ENCODE measurements around the gene RBMX. TPM values are rescaled to one million over a fixed set of nuclear protein-coding genes. Genes with fewer than 3 reads are reported as not detected.
"Not testable (repeated sequence)": the region's sequence is repeated elsewhere in the genome, so short reads cannot be mapped to it uniquely, and the experiment has no call there.

The RBMX gene
- 100 to 1,000 TPM; 382 to 393 TPM for total RNA-seq

GRCh38 chrX:136880452-136881013 lies at the start of gene RBMX:
Gene RBMX (minus strand): TSS chrX:136880725. CDS start chrX:136879427, 1,298 bp downstream.
- H3K36me3 Mint-ChIP-seq, result peaks cover 40% of the 10 kb centered on the region
- DNase-seq, result peak; percentile 80
- H3K4me1 Mint-ChIP-seq, result peaks cover 12% of the 10 kb centered on the region
- H3K27me3 Mint-ChIP-seq, result no peaks in the 10 kb centered on the region
- H3K9me3 Mint-ChIP-seq, result no peaks in the 10 kb centered on the region
- peak within 1 kb of the TSS; percentile 91 for H3K4me3 Mint-ChIP-seq
- H3K27ac Mint-ChIP-seq, result peak within 1 kb of the TSS; percentile 99

DNA sequence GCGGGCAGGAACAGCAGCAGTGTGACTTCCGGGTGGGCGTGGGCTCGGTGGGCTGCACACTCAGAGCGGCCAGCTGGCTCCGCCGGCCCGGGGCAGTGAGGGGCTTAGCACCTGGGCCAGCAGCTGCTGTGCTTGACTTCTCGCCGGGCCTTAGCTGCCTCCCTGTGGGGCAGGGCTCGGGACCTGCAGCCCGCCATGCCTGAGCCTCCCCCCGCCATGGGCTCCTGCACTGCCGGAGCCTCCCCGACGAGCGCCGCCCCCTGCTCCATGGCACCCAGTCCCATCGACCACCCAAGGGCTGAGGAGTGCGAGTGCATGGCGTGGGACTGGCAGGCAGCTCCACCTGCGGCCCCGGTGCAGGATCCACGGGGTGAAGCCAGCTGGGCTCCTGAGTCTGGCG lies 40.9 kb upstream of the RBMX start:
- H3K27ac Mint-ChIP-seq, H3K4me1 Mint-ChIP-seq, H3K4me3 Mint-ChIP-seq, H3K9me3 Mint-ChIP-seq, DNase-seq, H3K36me3 Mint-ChIP-seq, H3K27me3 Mint-ChIP-seq: not testable (repeated sequence)

- Mint-ChIP-seq H3K27ac (no peak overlapping the region), H3K4me3 (no peak overlapping the region), H3K27me3 (no peaks in the 10 kb centered on the region), H3K36me3 (peaks cover 4% of the 10 kb centered on the region), H3K9me3 (no peaks in the 10 kb centered on the region), H3K4me1 (peaks cover 1% of the 10 kb centered on the region)
- DNase-seq, result no peak
Measured at GRCh38 chrX:136920001-136920400, 39.5 kb upstream of the RBMX start.

DNA sequence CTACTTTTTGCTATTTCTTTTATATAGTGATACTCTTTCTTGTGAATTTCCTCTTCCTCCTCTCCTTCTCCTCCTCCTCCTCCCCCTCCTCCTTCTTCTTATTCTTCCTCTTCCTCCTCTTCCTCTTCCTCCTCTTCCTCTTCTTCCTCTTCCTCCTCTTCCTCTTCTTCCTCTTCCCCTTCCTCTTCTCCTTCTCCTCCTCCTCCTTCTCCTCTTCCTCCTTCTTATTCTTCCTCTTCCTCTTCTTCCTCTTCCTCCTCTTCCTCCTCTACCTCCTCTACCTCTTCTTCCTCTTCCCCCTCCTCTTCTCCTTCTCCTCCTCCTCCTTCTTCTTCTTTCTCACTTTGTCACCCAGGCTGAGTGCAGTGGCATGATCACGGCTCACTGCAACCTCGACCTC lies 36.3 kb upstream of the RBMX start:
- Mint-ChIP-seq H3K4me3 (no peak overlapping the region), H3K36me3 (no peaks in the 10 kb centered on the region), H3K4me1 (no peaks in the 10 kb centered on the region), H3K27ac (no peak overlapping the region), H3K27me3 (no peaks in the 10 kb centered on the region), H3K9me3 (no peaks in the 10 kb centered on the region)
- no peak for DNase-seq

DNA sequence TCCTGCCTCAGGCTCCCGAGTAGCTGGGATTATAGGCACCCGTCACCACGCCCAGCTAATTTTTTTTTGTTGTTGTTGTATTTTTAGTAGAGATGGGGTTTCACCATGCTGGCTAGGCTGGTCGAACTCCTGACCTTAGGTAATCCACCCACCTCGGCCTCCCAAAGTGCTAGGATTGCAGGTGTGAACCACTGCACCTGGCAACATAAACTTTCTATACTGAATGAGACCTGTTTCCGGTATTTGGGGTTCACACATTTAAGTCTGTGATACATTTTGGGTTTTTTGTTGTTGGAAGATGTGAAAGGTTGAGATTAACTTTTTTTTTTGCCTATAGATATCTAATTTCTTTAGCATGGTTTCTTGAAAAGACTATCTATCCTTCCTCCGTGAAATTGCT lies 31.1 kb upstream of the RBMX start:
- H3K27me3 Mint-ChIP-seq, H3K4me3 Mint-ChIP-seq, DNase-seq, H3K9me3 Mint-ChIP-seq, H3K4me1 Mint-ChIP-seq, H3K36me3 Mint-ChIP-seq: not testable (repeated sequence)
- peak overlapping the region; percentile 34 for H3K27ac Mint-ChIP-seq

GRCh38 chrX:136911253-136911652 lies 30.7 kb upstream of the RBMX start:
- H3K4me3 Mint-ChIP-seq, result no peak overlapping the region
- peaks cover 7% of the 10 kb centered on the region for H3K4me1 Mint-ChIP-seq
- no peak for DNase-seq
- no peaks in the 10 kb centered on the region for H3K27me3 Mint-ChIP-seq
- H3K27ac Mint-ChIP-seq, result peak overlapping the region; percentile 34
- H3K9me3 Mint-ChIP-seq, result no peaks in the 10 kb centered on the region
- H3K36me3 Mint-ChIP-seq, result no peaks in the 10 kb centered on the region

DNA sequence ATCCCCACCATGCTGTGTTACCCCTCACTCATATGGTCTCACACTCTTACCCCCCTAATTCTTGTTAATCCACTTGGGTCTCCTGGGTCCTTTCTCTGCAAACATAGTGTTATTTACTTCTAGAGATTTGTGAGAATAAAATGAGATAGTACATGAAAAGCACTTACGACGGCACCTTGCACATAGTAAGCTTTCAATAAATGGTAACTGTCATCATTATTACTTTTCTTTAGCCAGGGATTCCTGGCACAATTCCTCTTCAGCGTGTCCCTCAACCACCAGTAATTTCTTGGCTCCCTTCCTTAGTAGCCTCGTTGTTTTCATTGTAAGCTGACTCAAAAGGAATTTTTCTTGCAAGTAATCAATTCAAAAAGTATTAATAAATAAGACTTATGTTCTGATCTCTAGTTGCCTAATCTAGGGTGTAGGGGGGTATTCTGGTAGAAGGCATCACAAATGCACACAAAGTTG lies 30.1 kb upstream of the RBMX start:
- Mint-ChIP-seq H3K9me3 (no peaks in the 10 kb centered on the region), H3K27ac (peak overlapping the region; percentile 85), H3K4me3 (peak overlapping the region; percentile 94), H3K36me3 (no peaks in the 10 kb centered on the region), H3K4me1 (peaks cover 7% of the 10 kb centered on the region), H3K27me3 (no peaks in the 10 kb centered on the region)
- no peak for DNase-seq

- Mint-ChIP-seq H3K36me3 (no peaks in the 10 kb centered on the region), H3K4me1 (peaks cover 7% of the 10 kb centered on the region), H3K27me3 (no peaks in the 10 kb centered on the region), H3K27ac (peak overlapping the region; percentile 85), H3K9me3 (no peaks in the 10 kb centered on the region), H3K4me3 (peak overlapping the region; percentile 94)
- peak; percentile 52 for DNase-seq
Measured at GRCh38 chrX:136909706-136910564, 29.4 kb upstream of the RBMX start.

- Mint-ChIP-seq H3K27me3 (no peaks in the 10 kb centered on the region), H3K4me1 (peaks cover 7% of the 10 kb centered on the region), H3K36me3 (no peaks in the 10 kb centered on the region), H3K9me3 (no peaks in the 10 kb centered on the region), H3K4me3 (peak overlapping the region; percentile 94), H3K27ac (peak overlapping the region; percentile 85)
- DNase-seq, result peak; percentile 75
Measured at GRCh38 chrX:136909119-136909705, 28.7 kb upstream of the RBMX start.

GRCh38 chrX:136907621-136908020 lies 27.1 kb upstream of the RBMX start:
- no peak for DNase-seq
- H3K27ac Mint-ChIP-seq, result no peak overlapping the region
- H3K36me3 Mint-ChIP-seq, result no peaks in the 10 kb centered on the region
- H3K27me3 Mint-ChIP-seq, result no peaks in the 10 kb centered on the region
- H3K9me3 Mint-ChIP-seq, result no peaks in the 10 kb centered on the region
- peaks cover 7% of the 10 kb centered on the region for H3K4me1 Mint-ChIP-seq
- H3K4me3 Mint-ChIP-seq, result no peak overlapping the region

GRCh38 chrX:136906921-136907510 lies 26.5 kb upstream of the RBMX start:
- DNase-seq, result no peak
- Mint-ChIP-seq H3K27me3 (no peaks in the 10 kb centered on the region), H3K27ac (no peak overlapping the region), H3K36me3 (no peaks in the 10 kb centered on the region), H3K4me3 (no peak overlapping the region), H3K4me1 (peaks cover 7% of the 10 kb centered on the region), H3K9me3 (no peaks in the 10 kb centered on the region)

DNA sequence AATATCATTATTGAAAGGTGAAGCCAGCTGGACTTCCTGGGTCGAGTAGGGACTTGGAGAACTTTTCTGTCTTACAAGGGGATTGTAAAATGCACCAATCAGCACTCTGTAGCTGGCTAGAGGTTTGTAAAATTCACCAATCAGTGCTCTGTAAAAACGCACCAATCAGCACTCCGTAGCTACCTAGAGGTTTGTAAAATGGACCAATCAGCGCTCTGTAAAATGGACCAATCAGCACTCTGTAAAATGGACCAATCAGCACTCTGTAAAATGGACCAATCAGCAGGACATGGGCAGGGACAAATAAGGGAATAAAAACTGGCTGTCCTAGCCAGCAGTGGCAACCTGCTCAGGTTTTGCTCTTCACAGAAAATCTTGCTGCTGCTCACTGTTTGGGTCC lies 23.5 kb upstream of the RBMX start:
- not testable (repeated sequence) for H3K36me3 Mint-ChIP-seq, H3K27ac Mint-ChIP-seq, DNase-seq, H3K4me1 Mint-ChIP-seq, H3K27me3 Mint-ChIP-seq, H3K9me3 Mint-ChIP-seq, H3K4me3 Mint-ChIP-seq

- DNase-seq, H3K36me3 Mint-ChIP-seq, H3K4me1 Mint-ChIP-seq, H3K27ac Mint-ChIP-seq, H3K9me3 Mint-ChIP-seq, H3K27me3 Mint-ChIP-seq, H3K4me3 Mint-ChIP-seq: not testable (repeated sequence)
Measured at GRCh38 chrX:136900071-136900470, 19.5 kb upstream of the RBMX start.

DNA sequence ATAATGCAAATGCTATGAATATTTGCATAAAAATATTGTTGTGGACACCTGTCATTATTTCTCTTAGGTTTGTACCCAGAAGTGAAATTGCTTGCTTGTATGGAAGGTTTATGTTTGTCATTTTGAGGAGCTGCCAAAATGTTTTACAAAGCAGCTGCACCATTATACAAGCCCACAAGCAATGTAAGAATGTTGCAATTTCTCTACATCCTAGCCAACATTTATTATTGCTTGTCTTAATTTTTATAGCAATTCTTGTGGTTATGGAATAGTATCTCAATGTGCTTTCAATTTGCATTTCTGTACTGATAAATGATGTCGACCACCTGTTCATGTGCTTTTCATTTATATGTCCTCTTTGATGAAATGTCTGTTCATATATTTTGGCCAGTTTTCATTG lies 18.7 kb upstream of the RBMX start:
- no peaks in the 10 kb centered on the region for H3K27me3 Mint-ChIP-seq
- H3K27ac Mint-ChIP-seq, result no peak overlapping the region
- no peaks in the 10 kb centered on the region for H3K9me3 Mint-ChIP-seq
- no peaks in the 10 kb centered on the region for H3K36me3 Mint-ChIP-seq
- no peaks in the 10 kb centered on the region for H3K4me1 Mint-ChIP-seq
- DNase-seq, result no peak
- no peak overlapping the region for H3K4me3 Mint-ChIP-seq

GRCh38 chrX:136898752-136899151 lies 18.2 kb upstream of the RBMX start:
- not testable (repeated sequence) for H3K27ac Mint-ChIP-seq, H3K9me3 Mint-ChIP-seq, H3K36me3 Mint-ChIP-seq, DNase-seq, H3K4me3 Mint-ChIP-seq, H3K4me1 Mint-ChIP-seq, H3K27me3 Mint-ChIP-seq
